GM10266 (cell line): ENCODE results near the gene SCFD1.

Source experiments
- DNase-seq: peaks from one replicate; pipeline ENCODE4 v3.0.0; 2012; ENCODE audit errors: extremely low spot score
- CTCF ChIP-seq: IDR thresholded peaks from 2 replicates; pipeline ENCODE4 v1.5.1; 2012; ENCODE audit warnings: mild to moderate bottlenecking, low read depth; ENCODE audit not compliant: control insufficient read depth, insufficient read depth; ENCODE audit errors: missing control alignments

Gene SCFD1

GRCh38 chr14:30581283-30581625, 40.9 kb upstream of the SCFD1 start:
- DNase-seq = no peak
- TF ChIP-seq CTCF = no peak

GRCh38 chr14:30582376-30582775, 39.7 kb upstream of the SCFD1 start:
- no peak for DNase-seq
- TF ChIP-seq CTCF = no peak

- no peak for TF ChIP-seq CTCF
- no peak for DNase-seq
These were observed 38.0 kb upstream of the SCFD1 start for GRCh38 chr14:30584058-30584630.

- DNase-seq = no peak
- no peak for TF ChIP-seq CTCF
These were observed 36.9 kb upstream of the SCFD1 start for GRCh38 chr14:30585204-30585603.

GRCh38 chr14:30587141-30587540, 35.0 kb upstream of the SCFD1 start:
- DNase-seq = no peak
- no peak for TF ChIP-seq CTCF

- TF ChIP-seq CTCF = no peak
- no peak for DNase-seq
These were observed 33.2 kb upstream of the SCFD1 start for GRCh38 chr14:30588873-30589272.

GRCh38 chr14:30596935-30597334, 25.2 kb upstream of the SCFD1 start:
- no peak for TF ChIP-seq CTCF
- DNase-seq = no peak
